Neural progenitor cell (in vitro differentiated cells): ENCODE measurements around the gene DLG2.

Experiments
- EZH2 ChIP-seq: fragments of 200-600 bp; sonication (generic); IDR thresholded peaks from 2 replicates; pipeline ENCODE4 v1.6.1; 2017; ENCODE audit warnings: antibody characterized with exemption, mild to moderate bottlenecking, moderate library complexity
- EZH2phosphoT487 ChIP-seq: fragments of 200-600 bp; sonication (generic); IDR thresholded peaks from 2 replicates; pipeline ENCODE4 v1.6.1; 2017; ENCODE audit warnings: antibody characterized with exemption
- TF ChIP-seq, protein P1 (sequence below): fragments of 200-600 bp; sonication (generic); IDR thresholded peaks from 2 replicates; pipeline ENCODE4 v1.5.1; 2017; ENCODE audit warnings: antibody characterized with exemption, mild to moderate bottlenecking

- TF ChIP-seq, protein P1, sequence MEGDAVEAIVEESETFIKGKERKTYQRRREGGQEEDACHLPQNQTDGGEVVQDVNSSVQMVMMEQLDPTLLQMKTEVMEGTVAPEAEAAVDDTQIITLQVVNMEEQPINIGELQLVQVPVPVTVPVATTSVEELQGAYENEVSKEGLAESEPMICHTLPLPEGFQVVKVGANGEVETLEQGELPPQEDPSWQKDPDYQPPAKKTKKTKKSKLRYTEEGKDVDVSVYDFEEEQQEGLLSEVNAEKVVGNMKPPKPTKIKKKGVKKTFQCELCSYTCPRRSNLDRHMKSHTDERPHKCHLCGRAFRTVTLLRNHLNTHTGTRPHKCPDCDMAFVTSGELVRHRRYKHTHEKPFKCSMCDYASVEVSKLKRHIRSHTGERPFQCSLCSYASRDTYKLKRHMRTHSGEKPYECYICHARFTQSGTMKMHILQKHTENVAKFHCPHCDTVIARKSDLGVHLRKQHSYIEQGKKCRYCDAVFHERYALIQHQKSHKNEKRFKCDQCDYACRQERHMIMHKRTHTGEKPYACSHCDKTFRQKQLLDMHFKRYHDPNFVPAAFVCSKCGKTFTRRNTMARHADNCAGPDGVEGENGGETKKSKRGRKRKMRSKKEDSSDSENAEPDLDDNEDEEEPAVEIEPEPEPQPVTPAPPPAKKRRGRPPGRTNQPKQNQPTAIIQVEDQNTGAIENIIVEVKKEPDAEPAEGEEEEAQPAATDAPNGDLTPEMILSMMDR = no peak
- TF ChIP-seq EZH2 (no peak), EZH2phosphoT487 (no peak)
These were observed 832.3 kb downstream of the DLG2 start for GRCh38 chr11:84794663-84795443.
